PC-9 (cell line): ENCODE results near the gene GRK4.

Experiments used
- CTCF ChIP-seq: fragments of 200-600 bp; sonication (generic); conservative IDR thresholded peaks from 2 replicates; pipeline ENCODE4 v1.6.1; 2017; ENCODE audit warnings: mixed run types, antibody characterized with exemption, mild to moderate bottlenecking, moderate library complexity
- EZH2 ChIP-seq: fragments of 200-600 bp; sonication (generic); IDR thresholded peaks from 2 replicates; pipeline ENCODE4 v1.8.0; 2017; ENCODE audit warnings: antibody characterized with exemption, low read depth

GRCh38 chr4:2929469-2929868, 33.9 kb upstream of the GRK4 start:
- TF ChIP-seq EZH2 (no peak), CTCF (no peak)
